ENCODE data around the gene ZNF511. TPM values are rescaled to one million over a fixed set of nuclear protein-coding genes. Genes with fewer than 3 reads are reported as not detected.

Gene ZNF511
- total RNA-seq, 1 donor from 2014 or later, result 36.3 TPM

- H3K4me1 ChIP-seq, result peaks cover 16% of the 10 kb centered on the region
- no peak overlapping the region for H3K4me3 ChIP-seq
- no peak overlapping the region for H3K27ac ChIP-seq
- H3K9me3 ChIP-seq, result no peaks in the 10 kb centered on the region
- no peak for DNase-seq (ENCODE audit: extremely low spot score in 2 of 2)
- no peak for TF ChIP-seq POLR2AphosphoS5 (IDR thresholded peaks at IDR 0.05; ENCODE audit: insufficient read depth in 1 of 2, low read depth in 1 of 2)
- TF ChIP-seq POLR2A (IDR thresholded peaks at IDR 0.05), result no peak
- TF ChIP-seq, protein P1, sequence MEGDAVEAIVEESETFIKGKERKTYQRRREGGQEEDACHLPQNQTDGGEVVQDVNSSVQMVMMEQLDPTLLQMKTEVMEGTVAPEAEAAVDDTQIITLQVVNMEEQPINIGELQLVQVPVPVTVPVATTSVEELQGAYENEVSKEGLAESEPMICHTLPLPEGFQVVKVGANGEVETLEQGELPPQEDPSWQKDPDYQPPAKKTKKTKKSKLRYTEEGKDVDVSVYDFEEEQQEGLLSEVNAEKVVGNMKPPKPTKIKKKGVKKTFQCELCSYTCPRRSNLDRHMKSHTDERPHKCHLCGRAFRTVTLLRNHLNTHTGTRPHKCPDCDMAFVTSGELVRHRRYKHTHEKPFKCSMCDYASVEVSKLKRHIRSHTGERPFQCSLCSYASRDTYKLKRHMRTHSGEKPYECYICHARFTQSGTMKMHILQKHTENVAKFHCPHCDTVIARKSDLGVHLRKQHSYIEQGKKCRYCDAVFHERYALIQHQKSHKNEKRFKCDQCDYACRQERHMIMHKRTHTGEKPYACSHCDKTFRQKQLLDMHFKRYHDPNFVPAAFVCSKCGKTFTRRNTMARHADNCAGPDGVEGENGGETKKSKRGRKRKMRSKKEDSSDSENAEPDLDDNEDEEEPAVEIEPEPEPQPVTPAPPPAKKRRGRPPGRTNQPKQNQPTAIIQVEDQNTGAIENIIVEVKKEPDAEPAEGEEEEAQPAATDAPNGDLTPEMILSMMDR (IDR thresholded peaks at IDR 0.05), result no peak
- intact Hi-C loops (cut with DNase I), result no loop called here
- no peaks in the 10 kb centered on the region for H3K27me3 ChIP-seq
- H3K36me3 ChIP-seq, result peaks cover 0 to 18% of the 10 kb centered on the region in 2 donors
Observed at GRCh38 chr10:133359972-133360610, 51.4 kb downstream of the ZNF511 start.

- H3K36me3 ChIP-seq, result peaks cover 0 to 27% of the 10 kb centered on the region in 2 donors
- no peak overlapping the region for H3K27ac ChIP-seq
- no peaks in the 10 kb centered on the region for H3K27me3 ChIP-seq
- H3K4me1 ChIP-seq, result peaks cover 16% of the 10 kb centered on the region
- DNase-seq (ENCODE audit: extremely low spot score in 2 of 2), result no peak
- no peak overlapping the region for H3K4me3 ChIP-seq
- no peaks in the 10 kb centered on the region for H3K9me3 ChIP-seq
- intact Hi-C loops (cut with DNase I), result no loop called here
- TF ChIP-seq, protein P1 (IDR thresholded peaks at IDR 0.05), result no peak
- TF ChIP-seq POLR2AphosphoS5 (IDR thresholded peaks at IDR 0.05; ENCODE audit: insufficient read depth in 1 of 2, low read depth in 1 of 2) (no peak), POLR2A (IDR thresholded peaks at IDR 0.05) (no peak)
Observed at GRCh38 chr10:133361227-133361626, 52.5 kb downstream of the ZNF511 start.

DNA sequence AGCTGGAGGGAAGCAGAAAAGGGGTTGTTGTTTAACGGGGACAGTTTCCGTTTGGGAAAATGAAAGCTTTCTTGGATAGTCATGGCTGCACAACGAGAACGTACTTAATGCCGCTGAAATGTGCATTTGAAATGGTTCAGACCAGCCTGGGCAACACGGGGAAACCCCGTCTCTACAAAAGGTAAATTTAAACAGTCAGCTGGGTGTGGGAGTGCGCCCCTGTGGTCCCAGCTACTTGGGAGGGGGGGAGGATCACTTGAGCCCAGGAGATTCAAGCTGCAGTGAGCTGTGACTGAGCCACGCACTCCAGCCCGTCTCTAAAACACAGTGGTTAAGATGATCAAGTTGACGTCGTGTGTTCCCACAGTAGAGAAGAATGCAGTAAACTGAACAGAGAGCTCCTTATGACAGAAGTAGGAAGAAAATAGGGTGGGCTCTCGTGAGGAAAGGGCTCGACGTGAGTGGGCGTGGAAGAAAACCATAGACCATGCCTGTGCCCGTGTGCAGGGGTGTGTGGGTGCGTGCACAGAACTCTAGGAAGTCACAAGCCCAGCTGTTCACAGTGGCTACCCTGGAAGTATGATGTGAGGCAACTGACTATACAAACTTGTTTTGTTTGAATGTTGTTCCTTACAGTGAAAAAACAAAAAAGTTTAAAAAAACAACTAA, 53.2 kb downstream of the ZNF511 start:
- Histone ChIP-seq H3K36me3 (peaks cover 2 to 34% of the 10 kb centered on the region in 2 donors), H3K27ac (no peak overlapping the region), H3K4me3 (no peak overlapping the region), H3K27me3 (no peaks in the 10 kb centered on the region), H3K4me1 (peaks cover 9% of the 10 kb centered on the region), H3K9me3 (no peaks in the 10 kb centered on the region)
- DNase-seq (ENCODE audit: extremely low spot score in 2 of 2), result no peak
- intact Hi-C loops (cut with DNase I), result no loop called here
- TF ChIP-seq, protein P1 (IDR thresholded peaks at IDR 0.05), result no peak
- no peak for TF ChIP-seq POLR2AphosphoS5 (IDR thresholded peaks at IDR 0.05; ENCODE audit: insufficient read depth in 1 of 2, low read depth in 1 of 2)
- TF ChIP-seq POLR2A (IDR thresholded peaks at IDR 0.05), result no peak

Small RNAs within 50 kb of the gene (small RNA-seq; reads per million reads assigned to genes)
- gene BANF1P2, result not detected

Other genes starting within 250 kb of the ZNF511 start
- gene ADGRA1, start 221.0 kb upstream of the ZNF511 start, total RNA-seq, result 0.49 TPM
- 3.4 TPM for gene KNDC1, start 148.7 kb upstream of the ZNF511 start, total RNA-seq
- not detected for gene UTF1, start 78.7 kb upstream of the ZNF511 start, total RNA-seq
- 0.98 TPM for gene VENTX, start 71.1 kb upstream of the ZNF511 start, total RNA-seq
- gene ADAM8, start 32.0 kb upstream of the ZNF511 start, total RNA-seq, result 11.0 TPM
- gene TUBGCP2, start within 50 bp of the ZNF511 start, total RNA-seq, result 41.7 TPM
- gene CALY, start 28.0 kb downstream of the ZNF511 start, total RNA-seq, result 4.7 TPM
- gene PRAP1, start 38.5 kb downstream of the ZNF511 start, total RNA-seq, result not detected
- 54.0 TPM for gene FUOM, start 49.1 kb downstream of the ZNF511 start, total RNA-seq
- 45.4 TPM for gene ECHS1, start 64.4 kb downstream of the ZNF511 start, total RNA-seq
- 16.9 TPM for gene PAOX, start 70.3 kb downstream of the ZNF511 start, total RNA-seq
- gene MTG1, start 85.2 kb downstream of the ZNF511 start, total RNA-seq, result 57.5 TPM
- not detected for gene SPRN, start 115.7 kb downstream of the ZNF511 start, total RNA-seq
- 1.5 TPM for gene SCART1, start 145.0 kb downstream of the ZNF511 start, total RNA-seq
- gene CYP2E1, start 218.4 kb downstream of the ZNF511 start, total RNA-seq, result 2.9 TPM